PC-3 (cell line): ENCODE data around the gene RBM20. TPM values are rescaled to one million over a fixed set of nuclear protein-coding genes. Genes with fewer than 3 reads are reported as not detected.

ENCODE experiments used
- ATAC-seq: fragments of 200-7000 bp; cut with Tn5 transposase; 2 replicates; pipeline ENCODE4 v1.9.1; 2020; ENCODE audit warnings: mild to moderate bottlenecking, moderate library complexity
- BruUV-seq: library from RNA; stranded (reverse); fragments of 400-500 nt; replicated peaks from 2 replicates; lab custom pipeline; 2021; lab: Mats Ljungman, UMichigan
- CTCF ChIA-PET: fragments of 300-600 bp; sonication (Branson Sonifier 250); formaldehyde crosslinking; loops from one replicate; lab custom pipeline; 2022; ENCODE audit warnings: antibody characterized with exemption; lab: Charles Lee
- POLR2A ChIA-PET: fragments of 300-600 bp; sonication (Branson Sonifier 250); formaldehyde crosslinking; loops from one replicate; lab custom pipeline; 2022; ENCODE audit warnings: antibody characterized with exemption; ENCODE audit not compliant: unreplicated experiment; lab: Charles Lee
- DNase-seq: peaks from one replicate; pipeline ENCODE4 v3.0.0-alpha.2; 2015
- H2AFZ ChIP-seq: fragments of 300-600 bp; sonication (generic); 2 replicates; pipeline ENCODE4 v1.6.0; 2016; ENCODE audit warnings: antibody characterized with exemption, low read length
- H3F3A ChIP-seq: fragments of 300-600 bp; sonication (generic); one replicate; pipeline ENCODE4 v1.6.0; 2017; ENCODE audit warnings: antibody characterized with exemption, low read length, control low read depth, mild to moderate bottlenecking; ENCODE audit not compliant: unreplicated experiment
- H3K27ac ChIP-seq: fragments of 300-600 bp; sonication (generic); 2 replicates; pipeline ENCODE4 v1.5.1; 2016; ENCODE audit warnings: mild to moderate bottlenecking, low read length
- H3K27me3 ChIP-seq: fragments of 300-600 bp; sonication (generic); 2 replicates; pipeline ENCODE4 v1.6.1; 2016; ENCODE audit warnings: low read length, mixed read lengths
- H3K36me3 ChIP-seq: fragments of 300-600 bp; sonication (generic); 2 replicates; pipeline ENCODE4 v1.6.1; 2016; ENCODE audit warnings: low read depth, mixed run types, low read length, mixed read lengths
- H3K4me1 ChIP-seq: fragments of 300-600 bp; sonication (generic); 2 replicates; pipeline ENCODE4 v1.5.1; 2016; ENCODE audit warnings: low read length; ENCODE audit not compliant: insufficient read depth
- H3K4me2 ChIP-seq: fragments of 300-600 bp; sonication (generic); 2 replicates; pipeline ENCODE4 v1.6.0; 2016; ENCODE audit warnings: low read length
- H3K4me3 ChIP-seq: fragments of 300-600 bp; sonication (generic); 2 replicates; pipeline ENCODE4 v1.5.1; 2016; ENCODE audit warnings: mild to moderate bottlenecking, low read length, mixed read lengths
- H3K79me2 ChIP-seq: fragments of 300-600 bp; sonication (generic); 2 replicates; pipeline ENCODE4 v1.6.1; 2017; ENCODE audit warnings: low read length, mixed read lengths
- H3K9ac ChIP-seq: fragments of 300-600 bp; sonication (generic); 2 replicates; pipeline ENCODE4 v1.6.0; 2016; ENCODE audit warnings: mild to moderate bottlenecking, low read length
- H3K9me2 ChIP-seq: fragments of 300-600 bp; sonication (generic); replicated peaks from 2 replicates; pipeline ENCODE4 v1.6.1; 2016; ENCODE audit warnings: mixed run types, low read length, mixed read lengths
- H3K9me3 ChIP-seq: fragments of 300-600 bp; sonication (generic); 2 replicates; pipeline ENCODE4 v1.6.1; 2016; ENCODE audit warnings: low read length, mixed read lengths
- H4K20me1 ChIP-seq: fragments of 300-600 bp; sonication (generic); 2 replicates; pipeline ENCODE4 v1.6.1; 2016; ENCODE audit warnings: low read length, mixed read lengths
- CTCF ChIP-seq: fragments of 300-600 bp; sonication (generic); conservative IDR thresholded peaks from 2 replicates; pipeline ENCODE4 v1.5.1; 2017; ENCODE audit warnings: antibody characterized with exemption, low read depth, mild to moderate bottlenecking, low read length
- EZH2 ChIP-seq: fragments of 300-600 bp; sonication (generic); IDR thresholded peaks from one replicate; pipeline ENCODE4 v1.6.1; 2017; ENCODE audit warnings: antibody characterized with exemption, mild to moderate bottlenecking, low read length; ENCODE audit not compliant: unreplicated experiment
- EZH2phosphoT487 ChIP-seq: fragments of 300-600 bp; sonication (generic); IDR thresholded peaks from 2 replicates; pipeline ENCODE4 v1.6.1; 2018; ENCODE audit warnings: mild to moderate bottlenecking, antibody characterized with exemption, low read length, borderline replicate concordance
- intact Hi-C: fragments of 100-400 bp; cut with micrococcal nuclease; formaldehyde crosslinking; loops from 2 replicates; pipeline ENCODE4 v1.9.0; 2023
- total RNA-seq: library from RNA; depleted of rRNA; stranded (reverse); fragments of >200 nt; gene quantifications from 2 replicates; pipeline ENCODE4 v1.2.3, GENCODE V29; 2014

RBM20 gene
- total RNA-seq, 1 experiment from 2014 or later = 0.40 TPM

DNA sequence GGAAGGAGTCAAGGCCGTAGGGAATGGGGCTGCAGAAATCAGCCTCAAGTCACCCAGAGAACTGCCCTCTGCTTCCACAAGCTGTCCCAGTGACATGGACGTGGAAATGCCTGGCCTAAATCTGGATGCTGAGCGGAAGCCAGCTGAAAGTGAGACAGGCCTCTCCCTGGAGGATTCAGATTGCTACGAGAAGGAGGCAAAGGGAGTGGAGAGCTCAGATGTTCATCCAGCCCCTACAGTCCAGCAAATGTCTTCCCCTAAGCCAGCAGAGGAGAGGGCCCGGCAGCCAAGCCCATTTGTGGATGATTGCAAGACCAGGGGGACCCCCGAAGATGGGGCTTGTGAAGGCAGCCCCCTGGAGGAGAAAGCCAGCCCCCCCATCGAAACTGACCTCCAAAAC, 177.4 kb downstream of the RBM20 start:
- no peaks in the 10 kb centered on the region for H3K27me3 ChIP-seq
- ATAC-seq (no peak), DNase-seq (no peak)
- H3K9ac ChIP-seq = no peak overlapping the region
- intact Hi-C loops = loop anchor here (5.0 kb wide), 1 partner anchor 46 kb away; no protein-coding TSS in a partner anchor
- H3K4me2 ChIP-seq = no peak overlapping the region
- no peaks in the 10 kb centered on the region for H3K9me2 ChIP-seq
- TF ChIP-seq CTCF = no peak
- TF ChIP-seq EZH2phosphoT487 = no peak
- TF ChIP-seq EZH2 = no peak
- H3K27ac ChIP-seq = no peak overlapping the region
- no peaks in the 10 kb centered on the region for H3F3A ChIP-seq
- no peak overlapping the region for H2AFZ ChIP-seq
- H3K9me3 ChIP-seq = no peaks in the 10 kb centered on the region
- no peak overlapping the region for H3K4me3 ChIP-seq
- H3K4me1 ChIP-seq = peaks cover 12% of the 10 kb centered on the region
- no TSS peak for BruUV-seq
- H3K36me3 ChIP-seq = no peaks in the 10 kb centered on the region
- H3K79me2 ChIP-seq = no peaks in the 10 kb centered on the region
- ChIA-PET POLR2A (no interaction called here), CTCF (no interaction called here)
- no peaks in the 10 kb centered on the region for H4K20me1 ChIP-seq

- POLR2A ChIA-PET = no interaction called here
- no peak overlapping the region for H3K4me2 ChIP-seq
- ATAC-seq (no peak), DNase-seq (no peak)
- intact Hi-C loops = loop anchor here (5.0 kb wide), 1 partner anchor 45 kb away; no protein-coding TSS in a partner anchor
- no peaks in the 10 kb centered on the region for H3K9me3 ChIP-seq
- no peak overlapping the region for H2AFZ ChIP-seq
- H3F3A ChIP-seq = no peaks in the 10 kb centered on the region
- no peaks in the 10 kb centered on the region for H4K20me1 ChIP-seq
- H3K4me3 ChIP-seq = no peak overlapping the region
- no peak overlapping the region for H3K9ac ChIP-seq
- H3K4me1 ChIP-seq = peaks cover 13% of the 10 kb centered on the region
- H3K27me3 ChIP-seq = no peaks in the 10 kb centered on the region
- no TSS peak for BruUV-seq
- H3K9me2 ChIP-seq = no peaks in the 10 kb centered on the region
- no peaks in the 10 kb centered on the region for H3K79me2 ChIP-seq
- CTCF ChIA-PET = no interaction called here
- H3K36me3 ChIP-seq = no peaks in the 10 kb centered on the region
- TF ChIP-seq CTCF (no peak), EZH2phosphoT487 (no peak), EZH2 (no peak)
- H3K27ac ChIP-seq = no peak overlapping the region
Measured at GRCh38 chr10:110822035-110822711, 178.0 kb downstream of the RBM20 start.

GRCh38 chr10:110822712-110823311, 178.7 kb downstream of the RBM20 start:
- intact Hi-C loops = loop anchor here (5.0 kb wide), 1 partner anchor 44 kb away; no protein-coding TSS in a partner anchor
- DNase-seq (no peak), ATAC-seq (no peak)
- no peaks in the 10 kb centered on the region for H4K20me1 ChIP-seq
- H3K27ac ChIP-seq = no peak overlapping the region
- TF ChIP-seq CTCF (no peak), EZH2 (no peak), EZH2phosphoT487 (no peak)
- peaks cover 18% of the 10 kb centered on the region for H3K4me1 ChIP-seq
- H3K36me3 ChIP-seq = no peaks in the 10 kb centered on the region
- BruUV-seq = no TSS peak
- POLR2A ChIA-PET = no interaction called here
- no peaks in the 10 kb centered on the region for H3K27me3 ChIP-seq
- no peaks in the 10 kb centered on the region for H3K9me2 ChIP-seq
- H3K4me2 ChIP-seq = no peak overlapping the region
- no peaks in the 10 kb centered on the region for H3K9me3 ChIP-seq
- H3K79me2 ChIP-seq = no peaks in the 10 kb centered on the region
- H3K4me3 ChIP-seq = no peak overlapping the region
- no peaks in the 10 kb centered on the region for H3F3A ChIP-seq
- CTCF ChIA-PET = no interaction called here
- H2AFZ ChIP-seq = no peak overlapping the region
- no peak overlapping the region for H3K9ac ChIP-seq
